A549 (cell line): ENCODE measurements around the gene H6PD.

Experiments
- CTCF ChIP-seq: fragments of >200 bp; sonication (Bioruptor Twin); formaldehyde crosslinking; IDR thresholded peaks from 3 replicates; pipeline ENCODE4 v1.5.1; 2016
- ELK1 ChIP-seq: fragments of 150-350 bp; IDR thresholded peaks from 2 replicates; pipeline ENCODE4 v1.6.1; 2014; ENCODE audit warnings: low read depth, mild to moderate bottlenecking, low read length
- EP300 ChIP-seq, 2 experiments: fragments of >200 bp; sonication (Bioruptor Twin); formaldehyde crosslinking; IDR thresholded peaks; 2 replicates in 1 of 2; 3 replicates in 1 of 2; pipeline ENCODE4 v1.6.1; 2016 to 2017
- HEYL ChIP-seq: fragments of 250-450 bp; sonication (Bioruptor Pico); IDR thresholded peaks from 2 replicates; pipeline ENCODE4 v1.8.0; 2021; ENCODE audit warnings: mild to moderate bottlenecking, moderate library complexity
- HOXA7 ChIP-seq: fragments of 250-450 bp; sonication (Bioruptor Pico); IDR thresholded peaks from 2 replicates; pipeline ENCODE4 v1.5.0; 2020; ENCODE audit warnings: mild to moderate bottlenecking, moderate library complexity
- KDM5A ChIP-seq: fragments of 200-600 bp; sonication (generic); IDR thresholded peaks from 2 replicates; pipeline ENCODE4 v1.6.1; 2016; ENCODE audit warnings: antibody characterized with exemption, mild to moderate bottlenecking
- MYC ChIP-seq: IDR thresholded peaks from 2 replicates; pipeline ENCODE4 v1.6.1; 2012; ENCODE audit warnings: mild to moderate bottlenecking, inconsistent platforms, low read length, improper control_type of control experiment, borderline replicate concordance
- PBX3 ChIP-seq: IDR thresholded peaks from 2 replicates; pipeline ENCODE4 v1.6.1; 2012
- SREBF2 ChIP-seq: fragments of 450-650 bp; IDR thresholded peaks from 2 replicates; pipeline ENCODE4 v1.6.1; 2014; ENCODE audit warnings: mild to moderate bottlenecking, moderate library complexity
- USF2 ChIP-seq: fragments of 450-650 bp; IDR thresholded peaks from 2 replicates; pipeline ENCODE4 v1.6.1; 2014; ENCODE audit warnings: antibody characterized with exemption

- TF ChIP-seq HEYL (CRISPR knock-in tag) (no peak), SREBF2 (no peak), PBX3 (no peak), HOXA7 (no peak), CTCF (no peak), MYC (no peak), USF2 (no peak), ELK1 (no peak), KDM5A (no peak), EP300 (IDR thresholded peaks at IDR 0.05) (no peak)
Observed at GRCh38 chr1:9291914-9292360, 57.4 kb downstream of the H6PD start.
